ENCODE measurements around the gene ACBD7.
A peak's percentile ranks its signal among the peaks of the same experiment; 100 is the strongest.

ACBD7 gene

GRCh38 chr10:15088428-15089261 lies at the start of gene ACBD7:
ACBD7 (minus strand) TSS chr10:15088776; CDS start chr10:15088728, 48 bp downstream.
- DNase-seq (ENCODE audit: low read depth, low spot score), result peak; percentile 59

GRCh38 chr10:15137636-15138035 lies 49.1 kb upstream of the ACBD7 start:
- DNase-seq (ENCODE audit: low read depth, low spot score), result no peak

- DNase-seq (ENCODE audit: low read depth, low spot score), result no peak
Measured at GRCh38 chr10:15137036-15137359, 48.4 kb upstream of the ACBD7 start.

GRCh38 chr10:15136129-15137035 lies 47.8 kb upstream of the ACBD7 start:
- no peak for DNase-seq (ENCODE audit: low read depth, low spot score)

GRCh38 chr10:15131330-15131729 lies 42.8 kb upstream of the ACBD7 start:
- no peak for DNase-seq (ENCODE audit: low read depth, low spot score)

- no peak for DNase-seq (ENCODE audit: low read depth, low spot score)
Measured at GRCh38 chr10:15124908-15125307, 36.3 kb upstream of the ACBD7 start.

GRCh38 chr10:15124190-15124589 lies 35.6 kb upstream of the ACBD7 start:
- DNase-seq (ENCODE audit: low read depth, low spot score), result no peak

- no peak for DNase-seq (ENCODE audit: low read depth, low spot score)
Measured at GRCh38 chr10:15123749-15124184, 35.2 kb upstream of the ACBD7 start.

GRCh38 chr10:15122477-15123030 lies 34.0 kb upstream of the ACBD7 start:
- DNase-seq (ENCODE audit: low read depth, low spot score), result no peak

- DNase-seq (ENCODE audit: low read depth, low spot score), result no peak
Measured at GRCh38 chr10:15121707-15122106, 33.1 kb upstream of the ACBD7 start.

- no peak for DNase-seq (ENCODE audit: low read depth, low spot score)
Measured at GRCh38 chr10:15120523-15120922, 31.9 kb upstream of the ACBD7 start.

- no peak for DNase-seq (ENCODE audit: low read depth, low spot score)
Measured at GRCh38 chr10:15118615-15119014, 30.0 kb upstream of the ACBD7 start.

GRCh38 chr10:15116225-15116624 lies 27.6 kb upstream of the ACBD7 start:
- no peak for DNase-seq (ENCODE audit: low read depth, low spot score)

GRCh38 chr10:15113766-15114165 lies 25.2 kb upstream of the ACBD7 start:
- DNase-seq (ENCODE audit: low read depth, low spot score), result no peak

- DNase-seq (ENCODE audit: low read depth, low spot score), result no peak
Measured at GRCh38 chr10:15112657-15113056, 24.1 kb upstream of the ACBD7 start.

- peak; percentile 46 for DNase-seq (ENCODE audit: low read depth, low spot score)
Measured at GRCh38 chr10:15106352-15107013, 17.9 kb upstream of the ACBD7 start.

GRCh38 chr10:15103513-15103912 lies 14.9 kb upstream of the ACBD7 start:
- DNase-seq (ENCODE audit: low read depth, low spot score), result no peak

GRCh38 chr10:15099886-15100285 lies 11.3 kb upstream of the ACBD7 start:
- no peak for DNase-seq (ENCODE audit: low read depth, low spot score)

- DNase-seq (ENCODE audit: low read depth, low spot score), result peak; percentile 89
Measured at GRCh38 chr10:15097011-15097812, 8.6 kb upstream of the ACBD7 start, which contains the start of gene RPP38. RPP38 (plus strand) TSS chr10:15097355; CDS start chr10:15103315, 5,960 bp downstream.

- no peak for DNase-seq (ENCODE audit: low read depth, low spot score)
Measured at GRCh38 chr10:15096661-15097010, 8.1 kb upstream of the ACBD7 start.

- DNase-seq (ENCODE audit: low read depth, low spot score), result no peak
Measured at GRCh38 chr10:15092855-15093408, 4.4 kb upstream of the ACBD7 start.

Data from activated CD4-positive, CD25-positive, alpha-beta regulatory T cell treated with anti-CD3 and anti-CD28 coated beads, Interleukin-2, amount 50 U/mL, for 16 hours (primary cell).